Liver (tissue), 9 donors: ENCODE results near the gene MUCL3. TPM values are rescaled to one million over a fixed set of nuclear protein-coding genes. Genes with fewer than 3 reads are reported as not detected.

ENCODE experiments used
- DNase-seq: peaks from one replicate; pipeline ENCODE4 v3.0.0-alpha.2; 2017; ENCODE audit warnings: low spot score
- H3K27ac ChIP-seq, 2 donors: one replicate each; pipeline ENCODE4 v1.7.0; 2013; ENCODE audit warnings: inconsistent platforms in 2 of 2, low read length in 2 of 2, control low read depth in 1 of 2, low read depth in 1 of 2, mild to moderate bottlenecking in 1 of 2
- H3K27me3 ChIP-seq, 4 donors: one replicate each; pipeline versions ENCODE4 v1.6.1 to v1.7.0; 2013; ENCODE audit warnings: low read length in 3 of 4, inconsistent platforms in 1 of 4, mild to moderate bottlenecking in 1 of 4, moderate library complexity in 1 of 4; ENCODE audit not compliant: control insufficient read depth in 4 of 4, insufficient read depth in 4 of 4
- H3K36me3 ChIP-seq, 4 donors: one replicate each; pipeline versions ENCODE4 v1.6.1 to v1.7.0; 2013; ENCODE audit warnings: low read length in 3 of 4, mild to moderate bottlenecking in 3 of 4, low read depth in 1 of 4, moderate library complexity in 1 of 4; ENCODE audit not compliant: control insufficient read depth in 4 of 4, insufficient read depth in 3 of 4
- H3K4me1 ChIP-seq, 4 donors: one replicate each; pipeline versions ENCODE4 v1.6.1 to v1.7.0; 2013; ENCODE audit warnings: low read length in 3 of 4, mild to moderate bottlenecking in 3 of 4, moderate library complexity in 1 of 4; ENCODE audit not compliant: control insufficient read depth in 4 of 4, insufficient read depth in 4 of 4
- H3K4me3 ChIP-seq, 3 donors: one replicate each; pipeline versions ENCODE4 v1.6.1 to v1.7.0; 2013; ENCODE audit warnings: low read length in 3 of 3, control low read depth in 1 of 3, low read depth in 1 of 3, mild to moderate bottlenecking in 1 of 3
- H3K9ac ChIP-seq, 2 donors: one replicate each; pipeline ENCODE4 v1.7.0; 2013; ENCODE audit warnings: low read length in 2 of 2, mild to moderate bottlenecking in 2 of 2, moderate library complexity in 2 of 2, control low read depth in 1 of 2, low read depth in 1 of 2
- H3K9me3 ChIP-seq, 4 donors: one replicate each; pipeline versions ENCODE4 v1.6.1 to v1.7.0; 2013; ENCODE audit warnings: low read length in 3 of 4; ENCODE audit not compliant: control insufficient read depth in 4 of 4
- EGR1 ChIP-seq, 2 donors: IDR thresholded peaks; 2 replicates each; pipeline ENCODE4 v1.6.1; 2016 to 2018; ENCODE audit warnings: antibody characterized with exemption in 2 of 2, low read depth in 2 of 2
- FOXA1 ChIP-seq: IDR thresholded peaks from 2 replicates; pipeline ENCODE4 v1.6.1; 2016; ENCODE audit warnings: antibody characterized with exemption
- FOXA2 ChIP-seq: IDR thresholded peaks from 2 replicates; pipeline ENCODE4 v1.6.1; 2016; ENCODE audit warnings: antibody characterized with exemption
- GABPA ChIP-seq, 2 donors: IDR thresholded peaks in 1 of 2; conservative IDR thresholded peaks in 1 of 2; 2 replicates each; pipeline ENCODE4 v1.6.1; 2016; ENCODE audit warnings: antibody characterized with exemption in 2 of 2, mild to moderate bottlenecking in 1 of 2, moderate library complexity in 1 of 2
- HNF4A ChIP-seq, 2 donors: conservative IDR thresholded peaks; 2 replicates each; pipeline ENCODE4 v1.6.1; 2016; ENCODE audit warnings: antibody characterized with exemption in 2 of 2, mild to moderate bottlenecking in 2 of 2
- HNF4G ChIP-seq: IDR thresholded peaks from 2 replicates; pipeline ENCODE4 v1.6.1; 2016; ENCODE audit warnings: antibody characterized with exemption
- JUND ChIP-seq, 2 donors: IDR thresholded peaks; 2 replicates each; pipeline ENCODE4 v1.6.1; 2016; ENCODE audit warnings: antibody characterized with exemption in 2 of 2
- MAX ChIP-seq: IDR thresholded peaks from 2 replicates; pipeline ENCODE4 v1.6.1; 2016; ENCODE audit warnings: antibody characterized with exemption
- NR2F2 ChIP-seq: IDR thresholded peaks from 2 replicates; pipeline ENCODE4 v1.6.1; 2016; ENCODE audit warnings: antibody characterized with exemption
- RAD21 ChIP-seq, 2 donors: IDR thresholded peaks; 2 replicates each; pipeline ENCODE4 v1.6.1; 2016; ENCODE audit warnings: antibody characterized with exemption in 2 of 2, mild to moderate bottlenecking in 2 of 2
- RXRA ChIP-seq, 2 donors: IDR thresholded peaks; 2 replicates each; pipeline ENCODE4 v1.6.1; 2017 to 2018; ENCODE audit warnings: antibody characterized with exemption in 2 of 2, mild to moderate bottlenecking in 1 of 2
- SP1 ChIP-seq: IDR thresholded peaks from 2 replicates; pipeline ENCODE4 v1.6.1; 2018; ENCODE audit warnings: antibody characterized with exemption, mild to moderate bottlenecking
- TAF1 ChIP-seq: conservative IDR thresholded peaks from 2 replicates; pipeline ENCODE4 v1.6.1; 2016; ENCODE audit warnings: antibody characterized with exemption, mild to moderate bottlenecking
- YY1 ChIP-seq: IDR thresholded peaks from 2 replicates; pipeline ENCODE4 v1.6.1; 2016; ENCODE audit warnings: antibody characterized with exemption, mild to moderate bottlenecking
- WGBS: extraction: QIAGEN DNeasy Blood & Tissue Kit; methylation state at CpG from one replicate; pipeline ENCODE4 v1.1.7; 2013; 5-methylcytosine and 5-hydroxymethylcytosine counted together
- polyA plus RNA-seq, 2 donors: library from polyadenylated mRNA; stranded (reverse) in 1 of 2; unstranded in 1 of 2; fragments of 200-250 nt in 1 of 2; fragments of >200 nt in 1 of 2; fragmentation: Nextera tagmentation in 1 of 2; extraction: Ambion mirVana in 1 of 2; gene quantifications; one replicate each; pipeline versions ENCODE4 v1.2.1 to v1.2.3, GENCODE V29; 2013 to 2015
- total RNA-seq, 2 donors: library from RNA; depleted of rRNA; stranded (reverse); fragments of >200 nt; gene quantifications; one replicate each; pipeline ENCODE4 v1.2.3, GENCODE V29; 2014
- TF ChIP-seq, protein P1 (sequence below): IDR thresholded peaks from 2 replicates; pipeline ENCODE4 v1.6.1; 2016; ENCODE audit warnings: antibody characterized with exemption
- TF ChIP-seq, protein P2 (sequence below): IDR thresholded peaks from 2 replicates; pipeline ENCODE4 v1.6.1; 2016; ENCODE audit warnings: antibody characterized with exemption, mild to moderate bottlenecking
- TF ChIP-seq, protein P3 (sequence below): fragments of 150-350 bp; IDR thresholded peaks from 2 replicates; pipeline ENCODE4 v1.5.1; 2017; ENCODE audit warnings: improper control_type of control experiment, low read depth, low read length; ENCODE audit not compliant: missing input control
- TF ChIP-seq, protein P4 (sequence below): IDR thresholded peaks from 2 replicates; pipeline ENCODE4 v1.6.1; 2016; ENCODE audit warnings: antibody characterized with exemption
- donor health status: healthy.
- donor health status: healthy.
- donor health status: healthy.
- donor health status: healthy.
- donor health status: healthy.

Gene MUCL3
- total and polyA plus RNA-seq, 4 donors, result under 0.01 TPM; not detected in 3

GRCh38 chr6:30895343-30895742 is 45.4 kb upstream of the MUCL3 start:
- no peak for DNase-seq
- no peak overlapping the region for H3K9ac ChIP-seq
- no peaks in the 10 kb centered on the region for H3K4me1 ChIP-seq
- 90% methylated on average over 10 of the region's 10 CpGs for WGBS
- no peaks in the 10 kb centered on the region for H3K27me3 ChIP-seq
- peaks cover 0 to 19% (median 1%) of the 10 kb centered on the region in 4 donors for H3K36me3 ChIP-seq
- no peak for TF ChIP-seq HNF4G
- no peak for TF ChIP-seq GABPA (IDR thresholded peaks at IDR 0.05 in 1 of 2, conservative IDR thresholded peaks at IDR 0.05 in 1 of 2)
- TF ChIP-seq, protein P1, sequence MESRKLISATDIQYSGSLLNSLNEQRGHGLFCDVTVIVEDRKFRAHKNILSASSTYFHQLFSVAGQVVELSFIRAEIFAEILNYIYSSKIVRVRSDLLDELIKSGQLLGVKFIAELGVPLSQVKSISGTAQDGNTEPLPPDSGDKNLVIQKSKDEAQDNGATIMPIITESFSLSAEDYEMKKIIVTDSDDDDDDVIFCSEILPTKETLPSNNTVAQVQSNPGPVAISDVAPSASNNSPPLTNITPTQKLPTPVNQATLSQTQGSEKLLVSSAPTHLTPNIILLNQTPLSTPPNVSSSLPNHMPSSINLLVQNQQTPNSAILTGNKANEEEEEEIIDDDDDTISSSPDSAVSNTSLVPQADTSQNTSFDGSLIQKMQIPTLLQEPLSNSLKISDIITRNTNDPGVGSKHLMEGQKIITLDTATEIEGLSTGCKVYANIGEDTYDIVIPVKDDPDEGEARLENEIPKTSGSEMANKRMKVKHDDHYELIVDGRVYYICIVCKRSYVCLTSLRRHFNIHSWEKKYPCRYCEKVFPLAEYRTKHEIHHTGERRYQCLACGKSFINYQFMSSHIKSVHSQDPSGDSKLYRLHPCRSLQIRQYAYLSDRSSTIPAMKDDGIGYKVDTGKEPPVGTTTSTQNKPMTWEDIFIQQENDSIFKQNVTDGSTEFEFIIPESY, result no peak
- TF ChIP-seq YY1, result no peak
- H3K4me3 ChIP-seq, result no peak overlapping the region
- no peaks in the 10 kb centered on the region for H3K9me3 ChIP-seq
- no peak overlapping the region for H3K27ac ChIP-seq

- DNase-seq, result no peak
- Histone ChIP-seq H3K27ac (no peak overlapping the region), H3K9ac (no peak overlapping the region), H3K9me3 (no peaks in the 10 kb centered on the region), H3K36me3 (peaks cover 0 to 19% (median 1%) of the 10 kb centered on the region in 4 donors), H3K27me3 (no peaks in the 10 kb centered on the region), H3K4me3 (no peak overlapping the region), H3K4me1 (no peaks in the 10 kb centered on the region)
- 96% methylated on average over 13 of the region's 13 CpGs for WGBS
- TF ChIP-seq, protein P2, sequence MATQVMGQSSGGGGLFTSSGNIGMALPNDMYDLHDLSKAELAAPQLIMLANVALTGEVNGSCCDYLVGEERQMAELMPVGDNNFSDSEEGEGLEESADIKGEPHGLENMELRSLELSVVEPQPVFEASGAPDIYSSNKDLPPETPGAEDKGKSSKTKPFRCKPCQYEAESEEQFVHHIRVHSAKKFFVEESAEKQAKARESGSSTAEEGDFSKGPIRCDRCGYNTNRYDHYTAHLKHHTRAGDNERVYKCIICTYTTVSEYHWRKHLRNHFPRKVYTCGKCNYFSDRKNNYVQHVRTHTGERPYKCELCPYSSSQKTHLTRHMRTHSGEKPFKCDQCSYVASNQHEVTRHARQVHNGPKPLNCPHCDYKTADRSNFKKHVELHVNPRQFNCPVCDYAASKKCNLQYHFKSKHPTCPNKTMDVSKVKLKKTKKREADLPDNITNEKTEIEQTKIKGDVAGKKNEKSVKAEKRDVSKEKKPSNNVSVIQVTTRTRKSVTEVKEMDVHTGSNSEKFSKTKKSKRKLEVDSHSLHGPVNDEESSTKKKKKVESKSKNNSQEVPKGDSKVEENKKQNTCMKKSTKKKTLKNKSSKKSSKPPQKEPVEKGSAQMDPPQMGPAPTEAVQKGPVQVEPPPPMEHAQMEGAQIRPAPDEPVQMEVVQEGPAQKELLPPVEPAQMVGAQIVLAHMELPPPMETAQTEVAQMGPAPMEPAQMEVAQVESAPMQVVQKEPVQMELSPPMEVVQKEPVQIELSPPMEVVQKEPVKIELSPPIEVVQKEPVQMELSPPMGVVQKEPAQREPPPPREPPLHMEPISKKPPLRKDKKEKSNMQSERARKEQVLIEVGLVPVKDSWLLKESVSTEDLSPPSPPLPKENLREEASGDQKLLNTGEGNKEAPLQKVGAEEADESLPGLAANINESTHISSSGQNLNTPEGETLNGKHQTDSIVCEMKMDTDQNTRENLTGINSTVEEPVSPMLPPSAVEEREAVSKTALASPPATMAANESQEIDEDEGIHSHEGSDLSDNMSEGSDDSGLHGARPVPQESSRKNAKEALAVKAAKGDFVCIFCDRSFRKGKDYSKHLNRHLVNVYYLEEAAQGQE, result no peak
- TF ChIP-seq, protein P3, sequence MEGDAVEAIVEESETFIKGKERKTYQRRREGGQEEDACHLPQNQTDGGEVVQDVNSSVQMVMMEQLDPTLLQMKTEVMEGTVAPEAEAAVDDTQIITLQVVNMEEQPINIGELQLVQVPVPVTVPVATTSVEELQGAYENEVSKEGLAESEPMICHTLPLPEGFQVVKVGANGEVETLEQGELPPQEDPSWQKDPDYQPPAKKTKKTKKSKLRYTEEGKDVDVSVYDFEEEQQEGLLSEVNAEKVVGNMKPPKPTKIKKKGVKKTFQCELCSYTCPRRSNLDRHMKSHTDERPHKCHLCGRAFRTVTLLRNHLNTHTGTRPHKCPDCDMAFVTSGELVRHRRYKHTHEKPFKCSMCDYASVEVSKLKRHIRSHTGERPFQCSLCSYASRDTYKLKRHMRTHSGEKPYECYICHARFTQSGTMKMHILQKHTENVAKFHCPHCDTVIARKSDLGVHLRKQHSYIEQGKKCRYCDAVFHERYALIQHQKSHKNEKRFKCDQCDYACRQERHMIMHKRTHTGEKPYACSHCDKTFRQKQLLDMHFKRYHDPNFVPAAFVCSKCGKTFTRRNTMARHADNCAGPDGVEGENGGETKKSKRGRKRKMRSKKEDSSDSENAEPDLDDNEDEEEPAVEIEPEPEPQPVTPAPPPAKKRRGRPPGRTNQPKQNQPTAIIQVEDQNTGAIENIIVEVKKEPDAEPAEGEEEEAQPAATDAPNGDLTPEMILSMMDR, result no peak
- TF ChIP-seq FOXA2 (no peak), RAD21 (IDR thresholded peaks at IDR 0.05) (no peak), RXRA (IDR thresholded peaks at IDR 0.05) (no peak), HNF4A (conservative IDR thresholded peaks at IDR 0.05) (no peak), JUND (IDR thresholded peaks at IDR 0.05) (no peak), YY1 (no peak), MAX (no peak), NR2F2 (no peak), EGR1 (IDR thresholded peaks at IDR 0.05; ENCODE audit: low read depth in 2 of 2) (no peak), HNF4G (no peak), FOXA1 (no peak), TAF1 (no peak), SP1 (no peak), GABPA (IDR thresholded peaks at IDR 0.05 in 1 of 2, conservative IDR thresholded peaks at IDR 0.05 in 1 of 2) (no peak)
- TF ChIP-seq, protein P4, sequence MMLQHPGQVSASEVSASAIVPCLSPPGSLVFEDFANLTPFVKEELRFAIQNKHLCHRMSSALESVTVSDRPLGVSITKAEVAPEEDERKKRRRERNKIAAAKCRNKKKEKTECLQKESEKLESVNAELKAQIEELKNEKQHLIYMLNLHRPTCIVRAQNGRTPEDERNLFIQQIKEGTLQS, result no peak
- TF ChIP-seq, protein P1, result no peak
These were observed 44.2 kb upstream of the MUCL3 start for GRCh38 chr6:30896541-30896940.
